Right cardiac atrium (tissue), 5 donors: ENCODE measurements around the gene PSMA6. TPM values are rescaled to one million over a fixed set of nuclear protein-coding genes. Genes with fewer than 3 reads are reported as not detected.
"Not testable (repeated sequence)": the region's sequence is repeated elsewhere in the genome, so short reads cannot be mapped to it uniquely, and the experiment has no call there.

ENCODE experiments used
- ATAC-seq, 2 donors: fragments of 200-7000 bp; cut with Tn5 transposase; one replicate each; pipeline versions ENCODE4 v1.8.0 to v1.9.1; 2020; ENCODE audit warnings: moderate library complexity in 2 of 2, mild to moderate bottlenecking in 1 of 2
- DNase-seq, 3 donors: peaks; one replicate each; pipeline ENCODE4 v3.0.0-alpha.2; 2020
- H3K27ac ChIP-seq: one replicate; pipeline ENCODE4 v1.5.1; 2013; ENCODE audit warnings: mild to moderate bottlenecking, low read length, control low read depth, moderate library complexity
- H3K27me3 ChIP-seq: one replicate; pipeline ENCODE4 v1.6.1; 2013; ENCODE audit not compliant: control insufficient read depth, insufficient read depth
- H3K4me1 ChIP-seq: one replicate; pipeline ENCODE4 v1.6.1; 2013; ENCODE audit warnings: low read length; ENCODE audit not compliant: control insufficient read depth, insufficient read depth
- H3K4me3 ChIP-seq: one replicate; pipeline ENCODE4 v1.5.1; 2013; ENCODE audit warnings: low read length, control low read depth
- H3K9me3 ChIP-seq: one replicate; pipeline ENCODE4 v1.6.1; 2013; ENCODE audit warnings: low read length; ENCODE audit not compliant: control insufficient read depth
- WGBS: extraction: QIAGEN DNeasy Blood & Tissue Kit; methylation state at CpG from one replicate; pipeline ENCODE4 v1.1.7; 2013; 5-methylcytosine and 5-hydroxymethylcytosine counted together
- intact Hi-C, 4 donors: fragments of 100-400 bp; cut with DNase I; formaldehyde crosslinking; loops; one replicate each; pipeline versions ENCODE4 v1.11.0 to v1.14.0; 2022 to 2023
- polyA plus RNA-seq: library from polyadenylated mRNA; stranded (reverse); fragments of 200-250 nt; gene quantifications from one replicate; pipeline ENCODE4 v1.2.3, GENCODE V29; 2013
- total RNA-seq, 4 donors: library from RNA; stranded (reverse); fragmentation: NEBNext Ultra II Directional; extraction: Animal tissue kit (Norgen Biotek cat#: 25700); gene quantifications; one replicate each; pipeline ENCODE4 v1.2.1, GENCODE V29; 2021
- donor health status: healthy with polysubstance abuse.
- donor health status: DM: no; HTN: yes; CAD: no.
- donor health status: DM: no; HTN: no; CAD: no.
- donor health status: DM: no; HTN: yes; CAD: no; lungs with severe emphysema.
- donor health status: DM: yes; HTN: yes; CAD: no.

PSMA6 gene
- total and polyA plus RNA-seq, 5 donors: 149 to 193 (median 170) TPM

DNA sequence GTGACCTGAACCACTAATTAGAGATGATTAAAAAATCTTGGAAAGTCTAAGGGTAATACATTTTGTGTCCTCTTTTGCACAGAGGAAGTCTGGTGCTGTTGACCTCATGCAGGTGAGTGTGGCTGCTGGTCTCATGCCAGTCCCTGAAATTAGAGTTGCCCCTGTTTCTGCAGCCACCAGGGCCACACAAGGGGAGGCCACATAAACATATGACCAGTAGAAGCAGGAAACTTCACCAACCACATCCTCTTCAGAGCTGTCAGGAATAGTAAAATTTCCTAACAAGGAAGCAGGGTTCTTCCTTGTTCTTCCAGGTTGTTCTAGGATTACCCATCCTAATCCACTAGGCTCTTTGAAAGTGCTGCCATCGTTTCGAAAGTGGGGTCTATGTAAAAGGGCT, 28.3 kb downstream of the PSMA6 start:
- 59% methylated on average over 2 of the region's 2 CpGs for WGBS
- no peak for ATAC-seq

DNA sequence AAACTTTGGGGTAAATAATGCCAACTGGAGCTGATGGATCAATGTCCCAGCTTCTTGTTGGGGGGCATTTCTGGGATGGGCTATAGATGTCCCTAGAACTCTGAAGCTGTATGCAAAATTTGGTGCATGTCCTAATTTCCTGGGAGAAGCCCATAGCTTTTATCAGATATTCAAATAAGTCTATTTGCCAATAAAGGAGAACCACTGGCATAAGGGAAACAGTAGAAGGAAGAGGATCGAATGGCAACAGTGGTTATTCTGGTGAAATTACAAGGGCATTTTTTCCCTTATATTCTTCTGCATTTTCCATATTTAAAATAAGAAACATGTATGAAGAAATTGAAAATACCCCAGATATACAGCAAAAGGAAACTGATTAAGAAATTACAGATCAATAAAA, 34.2 kb downstream of the PSMA6 start:
- DNase-seq: no peak
- intact Hi-C loops: no loop called here
- 80% methylated on average over 1 of the region's 1 CpG for WGBS

More for the DNA sequence above, 28.3 kb downstream of the PSMA6 start:
- no peaks in the 10 kb centered on the region for H3K4me1 ChIP-seq
- intact Hi-C loops: no loop called here
- no peaks in the 10 kb centered on the region for H3K27me3 ChIP-seq
- DNase-seq: no peak
- H3K27ac ChIP-seq: no peak overlapping the region
- no peak overlapping the region for H3K4me3 ChIP-seq
- no peaks in the 10 kb centered on the region for H3K9me3 ChIP-seq

DNA sequence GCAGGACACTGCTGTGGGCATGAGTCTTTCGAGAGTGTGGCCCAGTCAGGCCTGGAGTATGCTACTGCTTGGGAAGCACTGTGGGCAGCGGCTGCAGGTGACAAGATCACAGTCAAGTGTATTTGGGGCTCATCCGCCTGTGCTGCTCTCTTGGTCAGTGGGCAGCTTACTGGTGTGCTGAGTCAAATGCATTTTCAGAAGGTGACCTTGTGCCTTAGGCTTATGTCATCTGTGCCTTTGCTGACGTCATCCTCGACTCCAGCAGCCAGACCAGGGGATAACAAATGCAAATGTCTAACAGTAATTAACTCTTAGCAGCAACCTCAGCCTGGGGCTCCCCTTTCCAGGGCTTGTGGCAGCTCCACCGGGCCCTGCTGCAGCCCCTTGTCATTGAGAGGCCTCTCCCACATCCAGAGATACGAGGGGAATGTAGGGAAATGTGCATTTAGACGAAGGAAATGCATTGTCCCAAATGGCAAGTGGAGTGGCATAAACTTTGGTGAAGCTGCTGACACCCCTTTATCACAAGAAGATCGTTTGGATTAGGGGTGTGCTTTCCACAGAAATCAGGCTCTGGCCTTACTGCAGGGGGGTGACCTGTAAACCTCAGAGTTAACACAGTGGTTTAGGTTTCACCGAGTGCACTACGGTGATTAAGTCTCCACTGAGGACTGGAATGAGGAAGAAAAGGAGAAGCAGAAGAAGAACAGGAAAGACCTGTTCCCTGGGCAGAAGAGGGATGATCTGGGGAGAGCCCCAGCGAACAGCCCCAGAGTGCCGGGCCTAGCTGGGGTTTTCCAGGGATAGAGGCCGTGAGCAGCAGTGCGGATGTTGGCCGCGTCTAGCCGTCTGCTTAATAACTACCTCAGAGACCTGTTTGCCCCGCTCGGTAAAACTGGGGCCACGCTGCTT, 39.7 kb downstream of the PSMA6 start:
- peaks cover 6% of the 10 kb centered on the region for H3K4me1 ChIP-seq
- WGBS: 74% methylated on average over 21 of the region's 21 CpGs
- H3K27me3 ChIP-seq: no peaks in the 10 kb centered on the region
- intact Hi-C loops: no loop called here
- no peak overlapping the region for H3K27ac ChIP-seq
- no peak overlapping the region for H3K4me3 ChIP-seq
- no peak for ATAC-seq
- H3K9me3 ChIP-seq: no peaks in the 10 kb centered on the region
- peak in 1 of 3 donors; percentile 61 for DNase-seq

More for the DNA sequence above, 34.2 kb downstream of the PSMA6 start:
- Histone ChIP-seq H3K27ac (no peak overlapping the region), H3K4me3 (no peak overlapping the region), H3K4me1 (no peaks in the 10 kb centered on the region), H3K27me3 (no peaks in the 10 kb centered on the region), H3K9me3 (no peaks in the 10 kb centered on the region)
- ATAC-seq: no peak

DNA sequence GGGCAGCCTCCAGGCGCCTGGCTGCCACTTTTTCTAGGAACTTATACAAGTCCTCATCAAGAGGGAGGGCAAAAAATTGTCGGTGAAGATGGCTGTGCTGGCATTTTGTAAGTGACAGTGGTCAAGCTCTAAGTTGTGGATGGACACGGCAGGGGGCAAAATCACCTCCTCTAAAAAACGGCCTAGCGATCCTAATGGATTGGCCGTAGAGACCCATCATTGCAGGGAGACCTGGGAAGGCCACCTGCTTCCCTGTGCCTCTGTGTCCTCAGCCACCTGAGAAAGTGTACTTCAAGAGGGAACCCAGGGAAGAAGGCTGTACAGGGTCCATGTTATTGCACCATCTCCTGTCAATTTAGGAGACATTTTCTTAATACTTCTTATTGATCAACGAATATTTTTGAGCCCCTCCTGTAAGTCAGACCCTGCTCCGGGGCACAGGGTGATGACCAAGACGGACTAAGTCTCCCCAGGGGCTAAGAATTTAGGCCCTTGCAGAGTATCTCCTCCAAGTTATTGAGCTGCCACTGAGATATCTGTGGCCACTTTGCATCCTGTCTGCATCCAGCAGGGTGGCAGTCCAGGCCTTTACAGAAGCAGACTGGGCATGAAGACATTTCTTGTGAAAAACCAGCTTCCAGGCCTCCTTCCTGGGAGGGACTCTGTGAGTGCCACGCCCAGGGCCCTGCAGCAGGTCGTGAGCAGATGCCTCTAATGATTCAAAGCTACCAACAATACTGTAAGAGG, 40.5 kb downstream of the PSMA6 start:
- Histone ChIP-seq H3K27me3 (no peaks in the 10 kb centered on the region), H3K27ac (no peak overlapping the region), H3K9me3 (no peaks in the 10 kb centered on the region), H3K4me3 (no peak overlapping the region), H3K4me1 (peaks cover 13% of the 10 kb centered on the region)
- DNase-seq: peak in 2 of 3 donors; percentile 68 to 73
- intact Hi-C loops: no loop called here
- WGBS: 81% methylated on average over 11 of the region's 11 CpGs
- no peak for ATAC-seq

DNA sequence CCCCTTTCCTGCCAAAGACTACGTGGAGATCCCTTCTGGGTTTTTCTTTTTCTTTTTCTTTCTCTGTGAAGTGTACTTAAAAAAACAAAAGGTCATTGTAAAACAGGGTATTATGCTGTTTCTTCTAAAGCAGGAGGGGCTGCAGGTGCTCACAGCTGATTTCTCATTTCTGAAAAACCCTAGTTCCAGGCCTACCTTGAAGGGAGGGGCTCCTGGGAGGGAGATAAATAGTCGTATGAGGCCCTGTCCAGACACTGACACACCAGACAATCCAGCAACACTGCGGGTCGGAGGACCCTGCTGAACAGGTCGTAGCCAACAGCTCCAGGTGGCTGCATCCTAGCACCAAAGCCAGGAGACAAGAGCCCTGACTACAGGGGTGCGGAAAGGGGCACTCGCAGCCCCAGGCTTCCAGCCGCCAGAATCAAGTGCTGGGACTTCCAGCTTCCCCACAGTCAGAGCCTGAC, 41.1 kb downstream of the PSMA6 start:
- no peaks in the 10 kb centered on the region for H3K27me3 ChIP-seq
- H3K4me3 ChIP-seq: no peak overlapping the region
- no peak overlapping the region for H3K27ac ChIP-seq
- DNase-seq (no peak), ATAC-seq (no peak)
- intact Hi-C loops: no loop called here
- WGBS: 73% methylated on average over 8 of the region's 8 CpGs
- H3K4me1 ChIP-seq: peaks cover 17% of the 10 kb centered on the region
- no peaks in the 10 kb centered on the region for H3K9me3 ChIP-seq

DNA sequence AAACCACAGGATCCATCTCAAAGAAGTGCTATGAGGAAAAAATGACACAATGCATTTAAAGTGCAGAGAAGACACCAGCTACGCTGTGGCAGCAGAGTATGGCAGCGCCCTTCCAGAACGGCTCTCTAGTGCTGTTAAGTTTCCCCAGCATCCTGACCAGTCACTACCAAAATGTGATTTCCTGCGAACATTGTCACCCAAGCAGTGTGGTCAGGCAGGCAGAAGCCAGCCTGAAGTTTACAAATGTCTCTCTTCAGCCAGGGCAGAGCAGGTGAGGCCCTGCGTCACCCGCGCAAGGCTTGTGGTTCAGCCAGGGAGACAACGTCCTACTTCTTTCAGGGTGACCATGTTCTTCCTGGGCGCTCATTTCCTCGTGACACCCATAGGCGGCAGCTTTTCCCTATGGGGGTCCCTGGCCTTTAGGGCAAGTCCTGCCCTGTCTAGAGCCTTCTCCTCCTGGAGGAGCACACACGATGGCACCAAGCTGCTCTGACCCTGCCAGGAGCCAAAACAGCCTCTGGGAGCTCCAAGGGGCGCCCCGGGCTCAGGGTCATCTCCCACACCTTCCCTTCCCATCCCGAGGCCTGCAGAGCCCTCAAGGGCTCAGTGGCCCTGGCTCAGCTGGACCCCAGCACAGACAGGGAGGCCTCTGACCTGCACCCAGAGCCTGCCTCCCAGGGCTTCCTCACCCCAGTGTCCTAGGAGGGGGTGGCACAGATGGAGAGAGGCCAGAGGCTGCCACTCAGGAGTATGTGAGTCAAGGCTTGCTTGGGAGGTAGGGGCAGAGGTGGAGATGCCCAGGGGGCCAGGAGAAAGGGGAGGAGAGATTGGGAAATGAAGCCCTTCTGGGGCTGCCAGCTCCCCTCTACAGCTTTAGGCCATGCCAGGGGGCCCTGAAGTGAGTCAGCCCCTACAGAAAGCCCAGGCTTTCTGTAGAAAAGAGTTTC, 41.9 kb downstream of the PSMA6 start:
- Histone ChIP-seq H3K9me3 (no peaks in the 10 kb centered on the region), H3K27ac (no peak overlapping the region), H3K4me3 (no peak overlapping the region), H3K4me1 (peaks cover 17% of the 10 kb centered on the region), H3K27me3 (no peaks in the 10 kb centered on the region)
- DNase-seq: no peak
- 85% methylated on average over 15 of the region's 15 CpGs for WGBS
- intact Hi-C loops: no loop called here
- no peak for ATAC-seq

DNA sequence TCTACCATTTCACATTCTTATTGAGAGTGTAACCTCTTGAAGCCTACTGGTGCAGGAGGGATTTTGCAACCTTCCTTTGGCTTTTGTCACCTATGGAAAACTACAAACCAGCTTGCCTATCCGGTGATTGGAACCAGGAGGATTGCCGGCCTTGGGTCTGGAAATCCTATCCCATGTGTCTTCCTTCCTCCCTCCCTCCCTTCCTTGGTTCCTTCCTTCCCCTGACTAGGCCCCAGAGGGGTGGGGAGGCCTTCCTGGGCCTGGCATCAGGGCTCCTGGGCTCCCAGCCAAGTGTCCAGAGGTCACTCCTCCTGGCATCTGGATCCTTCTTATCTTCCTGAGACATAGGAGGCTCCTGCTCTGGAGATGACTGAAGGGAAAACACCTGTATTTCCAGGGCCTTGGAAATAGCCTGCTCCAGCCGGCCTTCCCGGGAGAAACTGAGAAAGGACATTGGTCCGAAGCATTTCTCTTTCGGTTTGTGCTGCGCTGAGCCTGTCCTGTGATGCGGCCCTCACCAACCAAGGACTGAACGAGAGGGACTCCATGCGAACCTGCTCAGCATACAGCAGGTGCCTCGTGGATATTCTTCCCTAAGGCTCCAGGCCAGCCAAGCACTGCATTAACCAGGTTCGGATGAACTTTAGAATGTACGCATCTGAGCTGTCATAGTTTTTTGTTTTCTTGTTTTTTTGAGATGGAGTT, 43.4 kb downstream of the PSMA6 start:
- no peak overlapping the region for H3K4me3 ChIP-seq
- DNase-seq (peak; percentile 61 to 85 (median 69)), ATAC-seq (peak in 1 of 2 donors; percentile 6)
- H3K9me3 ChIP-seq: no peaks in the 10 kb centered on the region
- intact Hi-C loops: loop anchor here in 3 of 4 donors (2.0 to 5.0 kb wide), 2 partner anchors 67 kb away; partner anchors contain the start of gene NFKBIA (in 1 of the 3)
- 73% methylated on average over 13 of the region's 13 CpGs for WGBS
- peak overlapping the region; percentile 92 for H3K27ac ChIP-seq
- H3K4me1 ChIP-seq: peaks cover 17% of the 10 kb centered on the region
- H3K27me3 ChIP-seq: no peaks in the 10 kb centered on the region

DNA sequence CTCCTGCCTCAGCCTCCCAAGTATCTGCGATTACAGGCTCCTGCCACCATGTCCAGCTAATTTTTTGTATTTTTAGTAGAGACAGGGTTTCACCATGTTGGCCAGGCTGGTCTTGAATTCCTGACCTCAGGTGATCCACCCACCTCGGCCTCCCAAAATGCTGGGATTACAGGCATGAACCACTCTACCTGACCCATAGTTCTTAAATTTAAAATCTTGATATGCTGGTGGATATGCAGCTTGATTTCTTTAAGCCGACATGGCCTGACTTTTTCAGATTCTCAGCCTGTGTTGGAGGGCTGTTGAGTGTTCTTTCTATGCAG, 44.0 kb downstream of the PSMA6 start:
- not testable (repeated sequence) for DNase-seq, H3K27me3 ChIP-seq, H3K4me3 ChIP-seq, ATAC-seq, H3K9me3 ChIP-seq
- intact Hi-C loops: loop anchor here in 3 of 4 donors (2.0 to 5.0 kb wide), 2 partner anchors 66 to 67 kb away; partner anchors contain the start of gene NFKBIA (in 1 of the 3)
- peak overlapping the region; percentile 92 for H3K27ac ChIP-seq
- H3K4me1 ChIP-seq: peaks cover 21% of the 10 kb centered on the region
- WGBS: 58% methylated on average over 3 of the region's 3 CpGs

DNA sequence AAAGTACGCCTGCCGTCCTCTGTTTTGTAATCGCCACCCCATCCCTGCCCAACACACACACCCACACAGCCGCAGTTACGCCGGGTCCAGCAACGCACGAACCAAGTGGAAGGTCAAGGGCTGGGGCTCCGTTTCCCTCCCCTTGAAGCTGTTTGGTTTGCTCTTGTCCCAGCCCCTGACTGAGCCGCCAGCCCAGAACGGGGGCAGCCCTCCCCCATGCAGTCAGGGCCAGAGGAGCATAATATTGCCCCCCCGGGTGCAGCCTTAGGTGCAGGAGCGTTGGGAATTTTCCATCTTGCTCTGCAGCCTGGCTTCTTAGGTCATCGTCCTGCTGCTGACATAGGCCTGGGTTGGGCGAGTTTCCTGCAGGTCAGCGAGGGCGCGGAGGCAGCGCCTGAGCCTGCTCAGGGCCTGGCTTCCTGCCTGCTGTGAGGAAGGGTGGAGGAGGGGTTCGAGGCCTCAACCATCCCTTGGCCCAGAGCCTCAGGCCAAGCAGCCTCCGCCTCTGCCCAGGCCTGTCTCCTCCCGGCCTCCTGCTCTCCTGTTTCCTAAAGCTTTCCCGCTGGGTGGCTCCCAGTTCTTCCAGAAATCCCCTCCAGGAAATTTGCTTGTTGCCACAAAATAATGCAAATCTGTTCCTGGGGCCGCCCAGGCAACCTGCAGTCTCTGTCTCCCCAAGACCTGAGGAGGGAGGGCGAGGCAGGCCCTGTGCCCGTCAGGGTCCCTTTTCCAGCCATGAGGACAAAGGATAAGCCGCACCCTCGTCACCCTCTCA, 44.5 kb downstream of the PSMA6 start:
- Histone ChIP-seq H3K9me3 (no peaks in the 10 kb centered on the region), H3K4me1 (peaks cover 26% of the 10 kb centered on the region), H3K27me3 (no peaks in the 10 kb centered on the region), H3K4me3 (no peak overlapping the region), H3K27ac (peak overlapping the region; percentile 92)
- peak; percentile 89 to 92 for ATAC-seq
- DNase-seq: peak; percentile 97 to 98 (median 98)
- intact Hi-C loops: loop anchor here in 3 of 4 donors (2.0 to 5.0 kb wide), 2 partner anchors 66 kb away; partner anchors contain the start of gene NFKBIA (in 1 of the 3)
- 16% methylated on average over 28 of the region's 28 CpGs for WGBS
